Prostate gland (tissue), 2 donors: Measurements from ENCODE around the gene RASAL2. TPM values are rescaled to one million over a fixed set of nuclear protein-coding genes. Genes with fewer than 3 reads are reported as not detected.

Source experiments
- DNase-seq: peaks from one replicate; pipeline ENCODE4 v3.0.0-alpha.2; 2019; ENCODE audit warnings: low spot score
- H3K27ac ChIP-seq, 2 donors: fragments of 200-600 bp; sonication (generic); 2 replicates each; pipeline ENCODE4 v1.5.1; 2017 to 2019
- H3K27me3 ChIP-seq: fragments of 200-600 bp; sonication (generic); replicated peaks from 2 replicates; pipeline ENCODE4 v1.5.1; 2019; ENCODE audit not compliant: insufficient read depth
- H3K36me3 ChIP-seq, 2 donors: fragments of 200-600 bp; sonication (generic); 1 replicate in 1 of 2; 2 replicates in 1 of 2; pipeline versions ENCODE4 v1.5.1 to v1.8.1; 2017 to 2019
- H3K4me1 ChIP-seq: fragments of 200-600 bp; sonication (generic); replicated peaks from 2 replicates; pipeline ENCODE4 v1.5.1; 2019
- H3K4me3 ChIP-seq, 2 donors: fragments of 200-600 bp; sonication (generic); 2 replicates each; pipeline ENCODE4 v1.5.1; 2017 to 2019
- H3K9me3 ChIP-seq: fragments of 200-600 bp; sonication (generic); 2 replicates; pipeline ENCODE4 v1.5.1; 2017
- CTCF ChIP-seq, 4 experiments: fragments of 200-600 bp in 2 of 4; fragments of 450-650 bp in 2 of 4; sonication (generic) in 2 of 4; IDR thresholded peaks; 1 replicate in 3 of 4; 2 replicates in 1 of 4; pipeline ENCODE4 v1.5.1; 2016 to 2019; ENCODE audit warnings: antibody characterized with exemption in 4 of 4, mild to moderate bottlenecking in 2 of 4, moderate library complexity in 2 of 4
- POLR2A ChIP-seq: fragments of 450-650 bp; IDR thresholded peaks from one replicate; pipeline ENCODE4 v1.6.1; 2016; ENCODE audit warnings: antibody characterized with exemption, mild to moderate bottlenecking
- POLR2AphosphoS5 ChIP-seq: sonication (generic); formaldehyde crosslinking; IDR thresholded peaks from one replicate; pipeline ENCODE4 v1.6.1; 2017; ENCODE audit warnings: antibody characterized with exemption
- WGBS: methylation state at CpG from one replicate; pipeline ENCODE4 v1.1.5; 2018; 5-methylcytosine and 5-hydroxymethylcytosine counted together
- intact Hi-C: fragments of 100-400 bp; cut with DNase I; formaldehyde crosslinking; loops from one replicate; pipeline ENCODE4 v1.14.2; 2022
- total RNA-seq, 2 donors: library from RNA; depleted of rRNA; stranded (reverse); fragments of >200 nt; gene quantifications; one replicate each; pipeline ENCODE4 v1.1.0, GENCODE V29; 2016

RASAL2 gene
- total RNA-seq, 2 donors from 2014 or later: 9.2 to 36.9 TPM

DNA sequence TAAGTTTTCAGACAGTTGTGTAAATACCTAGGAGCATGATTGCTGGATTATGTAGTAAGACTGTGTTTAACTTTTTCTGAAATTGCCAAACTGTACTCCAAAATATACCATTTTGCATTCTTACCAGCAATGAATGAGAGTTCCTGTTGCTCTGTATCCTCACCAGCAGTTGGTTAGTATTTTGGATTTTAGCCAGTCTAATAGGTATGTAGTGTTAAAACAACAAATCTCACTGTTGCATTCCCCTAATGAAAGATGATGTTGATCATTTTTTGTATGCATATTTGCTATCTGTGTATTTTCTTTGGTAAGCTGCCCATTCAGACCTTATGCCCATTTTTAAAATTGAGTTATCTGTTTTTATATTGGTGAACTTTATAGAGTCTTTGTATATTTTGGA, 89.9 kb downstream of the RASAL2 start:
- Histone ChIP-seq H3K4me1 (no peaks in the 10 kb centered on the region), H3K27me3 (no peaks in the 10 kb centered on the region), H3K9me3 (no peaks in the 10 kb centered on the region), H3K27ac (no peak overlapping the region), H3K36me3 (no peaks in the 10 kb centered on the region), H3K4me3 (no peak overlapping the region)
- TF ChIP-seq CTCF (IDR thresholded peaks at IDR 0.05): no peak
- no peak for TF ChIP-seq POLR2AphosphoS5
- no peak for TF ChIP-seq POLR2A
- intact Hi-C loops: no loop called here
- DNase-seq: no peak

DNA sequence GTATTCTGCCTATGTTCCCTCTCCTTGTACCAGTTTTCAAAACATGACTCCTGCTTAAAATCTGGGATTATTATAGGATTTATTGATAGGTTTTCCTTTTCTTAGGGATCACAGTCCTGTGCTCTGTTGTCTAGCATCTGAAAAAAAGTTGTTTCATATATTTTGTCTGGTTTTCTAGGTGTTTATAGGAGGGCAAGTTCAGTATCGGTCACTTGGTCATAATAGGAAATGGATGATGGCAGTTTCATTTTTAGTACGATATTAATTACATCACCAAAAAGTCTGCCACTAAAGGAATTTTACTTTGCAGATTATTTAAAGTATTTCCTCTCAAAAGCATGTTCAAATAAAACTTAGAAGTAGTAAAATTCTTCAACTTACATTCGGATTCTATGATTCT, 94.4 kb downstream of the RASAL2 start:
- intact Hi-C loops: no loop called here
- no peaks in the 10 kb centered on the region for H3K36me3 ChIP-seq
- DNase-seq: no peak
- H3K4me1 ChIP-seq: no peaks in the 10 kb centered on the region
- no peaks in the 10 kb centered on the region for H3K27me3 ChIP-seq
- no peak overlapping the region for H3K4me3 ChIP-seq
- no peak overlapping the region for H3K27ac ChIP-seq
- 91% methylated on average over 3 of the region's 3 CpGs for WGBS
- H3K9me3 ChIP-seq: no peaks in the 10 kb centered on the region
- TF ChIP-seq CTCF (IDR thresholded peaks at IDR 0.05) (no peak), POLR2AphosphoS5 (no peak), POLR2A (no peak)

- intact Hi-C loops: no loop called here
- Histone ChIP-seq H3K27ac (no peak overlapping the region), H3K4me3 (no peak overlapping the region), H3K4me1 (no peaks in the 10 kb centered on the region), H3K9me3 (no peaks in the 10 kb centered on the region), H3K27me3 (no peaks in the 10 kb centered on the region), H3K36me3 (no peaks in the 10 kb centered on the region)
- no peak for TF ChIP-seq POLR2A
- peak in 1 of 4 experiments; percentile 11 for TF ChIP-seq CTCF (IDR thresholded peaks at IDR 0.05)
- WGBS: 67% methylated on average over 3 of the region's 3 CpGs
- DNase-seq: no peak
These were observed 95.9 kb downstream of the RASAL2 start for GRCh38 chr1:178189814-178190213.

- H3K9me3 ChIP-seq: no peaks in the 10 kb centered on the region
- H3K4me3 ChIP-seq: no peak overlapping the region
- TF ChIP-seq CTCF (IDR thresholded peaks at IDR 0.05) (no peak), POLR2A (no peak), POLR2AphosphoS5 (no peak)
- no peak for DNase-seq
- intact Hi-C loops: no loop called here
- no peaks in the 10 kb centered on the region for H3K27me3 ChIP-seq
- no peaks in the 10 kb centered on the region for H3K4me1 ChIP-seq
- H3K27ac ChIP-seq: no peak overlapping the region
- no peaks in the 10 kb centered on the region for H3K36me3 ChIP-seq
- 92% methylated on average over 2 of the region's 2 CpGs for WGBS
These were observed 97.0 kb downstream of the RASAL2 start for GRCh38 chr1:178190881-178191280.

DNA sequence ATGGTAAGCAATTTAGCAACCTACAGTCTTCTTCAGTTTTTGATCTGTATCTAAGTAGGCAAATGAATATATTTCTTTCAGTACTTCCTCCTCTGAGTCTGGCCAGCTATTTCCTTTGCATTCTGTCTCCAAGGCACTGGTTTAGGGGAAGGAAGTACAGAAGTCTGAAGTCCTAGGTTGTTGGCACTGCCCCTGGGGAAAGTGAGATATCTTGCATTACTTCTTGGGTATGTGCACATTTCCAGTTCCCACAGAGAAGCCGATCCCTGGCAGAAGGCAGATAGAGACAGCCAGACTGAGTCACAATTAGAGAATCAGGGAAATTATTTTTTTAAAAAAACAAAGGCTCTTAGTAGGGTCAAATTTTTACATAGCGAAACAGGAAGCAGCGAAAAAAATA, 98.8 kb downstream of the RASAL2 start:
- intact Hi-C loops: no loop called here
- Histone ChIP-seq H3K4me1 (no peaks in the 10 kb centered on the region), H3K9me3 (no peaks in the 10 kb centered on the region), H3K4me3 (no peak overlapping the region), H3K27ac (no peak overlapping the region), H3K36me3 (no peaks in the 10 kb centered on the region), H3K27me3 (no peaks in the 10 kb centered on the region)
- no peak for DNase-seq
- TF ChIP-seq CTCF (IDR thresholded peaks at IDR 0.05): no peak
- TF ChIP-seq POLR2A: no peak
- no peak for TF ChIP-seq POLR2AphosphoS5
- WGBS: 72% methylated on average over 3 of the region's 3 CpGs
